DND-41 (cell line): ENCODE measurements around the gene KIAA1755.

ENCODE experiments used
- EZH2 ChIP-seq: IDR thresholded peaks from 3 replicates; pipeline ENCODE4 v1.6.1; 2012; ENCODE audit warnings: borderline replicate concordance, low read depth, mild to moderate bottlenecking, moderate library complexity, low read length, inconsistent platforms; ENCODE audit not compliant: severe bottlenecking
- TF ChIP-seq, protein P1 (sequence below): IDR thresholded peaks from 2 replicates; pipeline ENCODE4 v1.5.1; 2012; ENCODE audit warnings: borderline replicate concordance, low read length, moderate library complexity, mild to moderate bottlenecking; ENCODE audit not compliant: poor library complexity, severe bottlenecking; ENCODE audit errors: extremely low read depth

DNA sequence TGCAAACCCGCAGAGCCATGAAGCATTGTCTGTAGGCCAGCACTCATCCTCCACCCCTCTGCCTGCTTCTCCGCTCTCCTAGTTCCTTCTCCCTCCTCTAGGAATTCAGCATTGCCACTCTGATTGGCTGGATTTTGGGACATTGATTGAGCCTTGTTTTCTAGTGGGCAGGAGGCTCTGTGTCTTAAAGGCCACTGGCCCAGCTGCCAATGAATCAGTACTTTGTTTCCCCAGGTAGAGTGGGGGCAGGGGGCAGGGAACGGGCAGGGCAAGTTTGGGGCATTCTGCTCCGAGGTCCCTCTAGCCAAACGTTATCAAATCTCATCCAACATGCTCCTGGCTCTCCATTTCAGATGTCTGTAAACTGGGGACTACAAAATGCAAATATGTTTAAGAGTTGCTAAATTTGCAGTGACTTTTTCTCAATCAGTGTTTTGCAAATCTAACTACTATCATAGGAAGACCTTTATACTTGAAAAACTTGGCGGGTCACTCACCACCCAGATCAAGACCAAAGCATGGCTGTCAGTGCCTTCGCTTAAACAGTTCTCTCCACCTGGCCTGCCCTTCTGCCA is 33.0 kb upstream of the KIAA1755 start:
- TF ChIP-seq, protein P1, sequence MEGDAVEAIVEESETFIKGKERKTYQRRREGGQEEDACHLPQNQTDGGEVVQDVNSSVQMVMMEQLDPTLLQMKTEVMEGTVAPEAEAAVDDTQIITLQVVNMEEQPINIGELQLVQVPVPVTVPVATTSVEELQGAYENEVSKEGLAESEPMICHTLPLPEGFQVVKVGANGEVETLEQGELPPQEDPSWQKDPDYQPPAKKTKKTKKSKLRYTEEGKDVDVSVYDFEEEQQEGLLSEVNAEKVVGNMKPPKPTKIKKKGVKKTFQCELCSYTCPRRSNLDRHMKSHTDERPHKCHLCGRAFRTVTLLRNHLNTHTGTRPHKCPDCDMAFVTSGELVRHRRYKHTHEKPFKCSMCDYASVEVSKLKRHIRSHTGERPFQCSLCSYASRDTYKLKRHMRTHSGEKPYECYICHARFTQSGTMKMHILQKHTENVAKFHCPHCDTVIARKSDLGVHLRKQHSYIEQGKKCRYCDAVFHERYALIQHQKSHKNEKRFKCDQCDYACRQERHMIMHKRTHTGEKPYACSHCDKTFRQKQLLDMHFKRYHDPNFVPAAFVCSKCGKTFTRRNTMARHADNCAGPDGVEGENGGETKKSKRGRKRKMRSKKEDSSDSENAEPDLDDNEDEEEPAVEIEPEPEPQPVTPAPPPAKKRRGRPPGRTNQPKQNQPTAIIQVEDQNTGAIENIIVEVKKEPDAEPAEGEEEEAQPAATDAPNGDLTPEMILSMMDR, result no peak
- no peak for TF ChIP-seq EZH2
